PFSK-1 (cell line): ENCODE results near the gene ANKRD26.

Experiments
- POLR2AphosphoS5 ChIP-seq: IDR thresholded peaks from 2 replicates; pipeline ENCODE4 v1.6.1; 2012; ENCODE audit warnings: low read depth, mild to moderate bottlenecking, control low read depth, low read length, moderate library complexity
- REST ChIP-seq, 2 experiments: IDR thresholded peaks; 2 replicates each; pipeline versions ENCODE4 v1.6.1 to v1.8.0; 2011 to 2012; ENCODE audit warnings: low read depth in 2 of 2, low read length in 2 of 2, control low read depth in 1 of 2, inconsistent platforms in 1 of 2, mild to moderate bottlenecking in 1 of 2, moderate library complexity in 1 of 2; ENCODE audit not compliant: insufficient read depth in 1 of 2
- SIN3A ChIP-seq: IDR thresholded peaks from 2 replicates; pipeline ENCODE4 v1.6.1; 2012; ENCODE audit warnings: mild to moderate bottlenecking, low read length, moderate library complexity, borderline replicate concordance; ENCODE audit not compliant: insufficient read depth
- TAF1 ChIP-seq: IDR thresholded peaks from 2 replicates; pipeline ENCODE4 v1.6.1; 2012; ENCODE audit warnings: low read length, control low read depth, borderline replicate concordance; ENCODE audit not compliant: insufficient read depth

DNA sequence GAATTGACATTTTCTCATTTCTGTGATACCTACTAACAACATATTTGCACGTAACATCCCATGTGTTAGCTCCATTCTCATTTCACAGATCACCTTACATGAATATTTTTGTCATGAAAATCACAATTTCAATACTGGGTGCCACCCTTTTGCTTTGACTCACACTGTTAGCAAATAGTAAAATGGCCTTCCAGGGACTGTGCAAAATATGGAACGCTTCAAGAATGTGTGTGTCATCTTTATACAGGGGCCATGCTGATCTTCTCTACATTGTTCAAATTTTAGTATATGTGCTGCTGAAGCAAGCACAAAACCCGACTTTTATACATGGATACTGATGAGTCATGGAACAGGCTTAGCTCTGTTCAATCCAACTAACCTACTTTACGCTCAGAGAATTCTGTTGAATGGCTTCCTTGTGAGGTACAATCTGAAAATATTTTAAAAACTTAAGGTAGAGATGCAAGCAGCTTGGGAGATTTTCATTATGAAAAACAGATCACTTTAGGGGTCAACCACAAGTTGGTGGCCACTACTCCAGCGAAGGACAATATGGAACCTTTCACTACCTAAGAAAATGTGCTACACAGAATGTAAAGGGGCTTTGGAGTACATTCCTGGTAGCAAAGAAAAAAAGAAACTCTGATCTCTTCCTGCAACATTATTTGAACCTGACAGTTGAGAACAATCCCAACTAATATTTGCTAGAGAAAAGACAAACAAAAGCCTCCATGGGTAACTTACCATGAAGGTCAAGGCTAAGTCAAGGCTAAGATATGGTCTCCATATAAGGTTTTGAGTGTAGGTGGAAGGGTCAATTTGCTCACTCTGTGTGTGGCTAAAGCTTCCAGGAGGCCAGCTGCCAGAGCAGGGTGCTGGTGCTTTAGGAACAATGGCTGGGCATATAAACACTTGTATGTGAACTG lies 11.9 kb downstream of the ANKRD26 start:
- TF ChIP-seq POLR2AphosphoS5 (no peak), REST (IDR thresholded peaks at IDR 0.05; ENCODE audit: insufficient read depth in 1 of 2, low read depth in 2 of 2, low read length in 2 of 2) (no peak), TAF1 (no peak), SIN3A (no peak)
